IMR-90 (cell line): ENCODE data around the gene GLT8D2. TPM values are rescaled to one million over a fixed set of nuclear protein-coding genes. Genes with fewer than 3 reads are reported as not detected.

ENCODE experiments used
- ATAC-seq: fragments of 200-7000 bp; cut with Tn5 transposase; 2 replicates; pipeline ENCODE4 v1.9.1; 2020; ENCODE audit warnings: low read depth, mild to moderate bottlenecking, moderate library complexity
- BruUV-seq: library from RNA; stranded (reverse); fragments of 400-500 nt; replicated peaks from 2 replicates; lab custom pipeline; 2021; lab: Mats Ljungman, UMichigan
- CTCF ChIA-PET: fragments of 300-600 bp; formaldehyde crosslinking; extraction: SDS; loops from one replicate; lab custom pipeline; 2021; ENCODE audit warnings: antibody characterized with exemption; lab: Yijun Ruan, JAX
- POLR2A ChIA-PET: fragments of 300-600 bp; sonication (Branson Sonifier 250); formaldehyde crosslinking; loops from one replicate; lab custom pipeline; 2022; ENCODE audit warnings: antibody characterized with exemption; ENCODE audit not compliant: unreplicated experiment; lab: Charles Lee
- DNase-seq: peaks from one replicate; pipeline ENCODE4 v3.0.0; 2013
- H2AFZ ChIP-seq: replicated peaks from 2 replicates; pipeline ENCODE3; 2013; ENCODE audit warnings: low read length, mild to moderate bottlenecking; ENCODE audit not compliant: poor library complexity
- H2AK5ac ChIP-seq: 2 replicates; pipeline ENCODE4 v1.6.1; 2013; ENCODE audit warnings: low read depth, low read length, inconsistent platforms
- H2AK9ac ChIP-seq: replicated peaks from 2 replicates; pipeline ENCODE3; 2013; ENCODE audit warnings: mild to moderate bottlenecking, low read depth, low read length, moderate library complexity; ENCODE audit not compliant: poor library complexity
- H2BK120ac ChIP-seq: 2 replicates; pipeline ENCODE4 v1.6.1; 2013; ENCODE audit warnings: low read depth, low read length, inconsistent platforms
- H2BK15ac ChIP-seq: 3 replicates; pipeline ENCODE4 v1.6.1; 2013; ENCODE audit warnings: low read depth, low read length, inconsistent platforms
- H2BK20ac ChIP-seq: 2 replicates; pipeline ENCODE4 v1.6.1; 2013; ENCODE audit warnings: low read depth, mild to moderate bottlenecking, inconsistent platforms, low read length, moderate library complexity
- H2BK5ac ChIP-seq: 2 replicates; pipeline ENCODE4 v1.6.1; 2013; ENCODE audit warnings: mild to moderate bottlenecking, low read depth, low read length, inconsistent platforms; ENCODE audit not compliant: poor library complexity, severe bottlenecking
- H3K14ac ChIP-seq: replicated peaks from 2 replicates; pipeline ENCODE4 v1.6.1; 2013; ENCODE audit warnings: low read depth, low read length, inconsistent platforms
- H3K18ac ChIP-seq: 2 replicates; pipeline ENCODE4 v1.6.1; 2013; ENCODE audit warnings: low read depth, low read length, control low read depth
- H3K23ac ChIP-seq: 2 replicates; pipeline ENCODE4 v1.6.1; 2013; ENCODE audit warnings: low read depth, low read length, inconsistent platforms
- H3K27ac ChIP-seq: 2 replicates; pipeline ENCODE4 v1.5.1; 2013; ENCODE audit warnings: mild to moderate bottlenecking, control low read depth, low read length; ENCODE audit not compliant: insufficient read depth
- H3K27me3 ChIP-seq: 2 replicates; pipeline ENCODE4 v1.6.1; 2013; ENCODE audit warnings: low read length; ENCODE audit not compliant: control insufficient read depth, insufficient read depth
- H3K36me3 ChIP-seq: 2 replicates; pipeline ENCODE4 v1.6.1; 2013; ENCODE audit warnings: low read length, mixed read lengths; ENCODE audit not compliant: control insufficient read depth, insufficient read depth
- H3K4ac ChIP-seq: 2 replicates; pipeline ENCODE4 v1.6.1; 2013; ENCODE audit warnings: low read depth, low read length, inconsistent platforms
- H3K4me1 ChIP-seq: 2 replicates; pipeline ENCODE4 v1.6.1; 2013; ENCODE audit warnings: low read length, mixed read lengths; ENCODE audit not compliant: control insufficient read depth, insufficient read depth
- H3K4me2 ChIP-seq: 2 replicates; pipeline ENCODE4 v1.6.1; 2013; ENCODE audit warnings: low read depth, mild to moderate bottlenecking, control low read depth, low read length, moderate library complexity
- H3K4me3 ChIP-seq: 2 replicates; pipeline ENCODE4 v1.5.1; 2013; ENCODE audit warnings: low read depth, mild to moderate bottlenecking, control low read depth, low read length, moderate library complexity; ENCODE audit not compliant: insufficient read depth
- H3K56ac ChIP-seq: 2 replicates; pipeline ENCODE4 v1.6.1; 2013; ENCODE audit warnings: low read length, inconsistent platforms; ENCODE audit not compliant: insufficient read depth; ENCODE audit errors: extremely low read depth
- H3K79me1 ChIP-seq, 2 experiments: 2 replicates each; pipeline ENCODE4 v1.6.1; 2013; ENCODE audit warnings: low read length in 2 of 2, inconsistent platforms in 1 of 2, low read depth in 1 of 2
- H3K9ac ChIP-seq: 2 replicates; pipeline ENCODE4 v1.6.1; 2013; ENCODE audit warnings: low read depth, low read length, control low read depth
- H3K9me1 ChIP-seq: 2 replicates; pipeline ENCODE4 v1.6.1; 2013; ENCODE audit warnings: low read length, inconsistent platforms; ENCODE audit not compliant: insufficient read depth
- H3K9me3 ChIP-seq: 2 replicates; pipeline ENCODE4 v1.6.1; 2013; ENCODE audit warnings: low read length; ENCODE audit not compliant: control insufficient read depth, insufficient read depth
- H4K20me1 ChIP-seq: 2 replicates; pipeline ENCODE4 v1.6.1; 2013; ENCODE audit warnings: low read length, inconsistent platforms; ENCODE audit not compliant: insufficient read depth
- H4K5ac ChIP-seq: 2 replicates; pipeline ENCODE4 v1.6.1; 2013; ENCODE audit warnings: mild to moderate bottlenecking, low read depth, low read length, control low read depth
- H4K8ac ChIP-seq, 2 experiments: 2 replicates each; pipeline ENCODE4 v1.6.1; 2013; ENCODE audit warnings: low read depth in 2 of 2, low read length in 2 of 2, control low read depth in 1 of 2, inconsistent platforms in 1 of 2
- H4K91ac ChIP-seq: 2 replicates; pipeline ENCODE4 v1.6.1; 2013; ENCODE audit warnings: low read depth, low read length, inconsistent platforms; ENCODE audit not compliant: insufficient read depth
- BHLHE40 ChIP-seq: fragments of 150-350 bp; IDR thresholded peaks from 2 replicates; pipeline ENCODE4 v1.6.1; 2016; ENCODE audit warnings: mild to moderate bottlenecking, low read depth, low read length
- CEBPB ChIP-seq: IDR thresholded peaks from 2 replicates; pipeline ENCODE4 v1.6.1; 2012; ENCODE audit warnings: low read depth, low read length, improper control_type of control experiment
- CHD1 ChIP-seq: IDR thresholded peaks from 2 replicates; pipeline ENCODE4 v1.6.1; 2012; ENCODE audit warnings: low read depth, low read length, improper control_type of control experiment
- FOS ChIP-seq: fragments of 150-350 bp; IDR thresholded peaks from 2 replicates; pipeline ENCODE4 v1.6.1; 2016; ENCODE audit warnings: low read depth, low read length
- MAFK ChIP-seq: IDR thresholded peaks from 2 replicates; pipeline ENCODE4 v1.6.1; 2012; ENCODE audit warnings: low read depth, low read length, improper control_type of control experiment
- MAZ ChIP-seq: IDR thresholded peaks from 2 replicates; pipeline ENCODE4 v1.6.1; 2012; ENCODE audit warnings: low read depth, mild to moderate bottlenecking, low read length, improper control_type of control experiment, moderate library complexity, borderline replicate concordance
- MXI1 ChIP-seq: IDR thresholded peaks from 2 replicates; pipeline ENCODE4 v1.6.1; 2012; ENCODE audit warnings: low read depth, mild to moderate bottlenecking, low read length, moderate library complexity, borderline replicate concordance
- NFE2L2 ChIP-seq: fragments of 150-350 bp; IDR thresholded peaks from 2 replicates; pipeline ENCODE4 v1.6.1; 2016; ENCODE audit warnings: low read depth, mild to moderate bottlenecking, low read length
- POLR2A ChIP-seq: IDR thresholded peaks from 2 replicates; pipeline ENCODE4 v1.6.1; 2012; ENCODE audit warnings: mild to moderate bottlenecking, low read depth, low read length
- RAD21 ChIP-seq: IDR thresholded peaks from 2 replicates; pipeline ENCODE4 v1.6.1; 2012; ENCODE audit warnings: low read length, improper control_type of control experiment
- RCOR1 ChIP-seq: IDR thresholded peaks from 2 replicates; pipeline ENCODE4 v1.6.1; 2012; ENCODE audit warnings: mild to moderate bottlenecking, low read length, improper control_type of control experiment; ENCODE audit not compliant: insufficient replicate concordance
- RFX5 ChIP-seq: IDR thresholded peaks from 2 replicates; pipeline ENCODE4 v1.8.0; 2012; ENCODE audit warnings: low read depth, mild to moderate bottlenecking, low read length, moderate library complexity
- SMC3 ChIP-seq: fragments of 150-350 bp; IDR thresholded peaks from 2 replicates; pipeline ENCODE4 v1.6.1; 2016; ENCODE audit warnings: low read depth, mild to moderate bottlenecking, antibody characterized with exemption, low read length, moderate library complexity
- WGBS, 2 experiments: methylation state at CpG; one replicate each; pipeline versions ENCODE4 v1.1.5 to v1.1.7; 2013; ENCODE audit warnings: missing lambda C conversion rate in 2 of 2; ENCODE audit not compliant: insufficient read length in 1 of 2; ENCODE audit errors: extremely low coverage in 2 of 2; 5-methylcytosine and 5-hydroxymethylcytosine counted together
- dilution Hi-C: fragments of 300-500 bp; cut with HindIII; formaldehyde crosslinking; loops from one replicate; pipeline ENCODE4 v1.14.3; 2018; ENCODE audit warnings: low sequenced_read_pairs; ENCODE audit not compliant: unreplicated experiment
- in situ Hi-C: fragments of 300-500 bp; cut with MboI; formaldehyde crosslinking; loops from 3 replicates; pipeline ENCODE4 v1.14.3; 2019; ENCODE audit warnings: low sequenced_read_pairs, inconsistent platforms, mixed read lengths
- intact Hi-C: fragments of 100-400 bp; cut with micrococcal nuclease; formaldehyde crosslinking; loops from 2 replicates; pipeline ENCODE4 v1.10.0; 2022
- polyA plus RNA-seq, 3 experiments: library from polyadenylated mRNA; depleted of rRNA; stranded (reverse); fragments of >200 nt; gene quantifications; 2 replicates each; pipeline ENCODE4 v1.2.3, GENCODE V29; 2012; ENCODE audit warnings: low replicate concordance in 1 of 3
- total RNA-seq: library from RNA; depleted of rRNA; stranded (reverse); fragments of >200 nt; gene quantifications from 2 replicates; pipeline ENCODE4 v1.2.3, GENCODE V29; 2012
- TF ChIP-seq, protein P1 (sequence below): conservative IDR thresholded peaks from 2 replicates; pipeline ENCODE4 v1.5.1; 2012; ENCODE audit warnings: mild to moderate bottlenecking, low read depth, low read length, improper control_type of control experiment
- TF ChIP-seq, protein P2 (sequence below): fragments of 150-350 bp; IDR thresholded peaks from 2 replicates; pipeline ENCODE4 v1.6.1; 2017; ENCODE audit warnings: mild to moderate bottlenecking, antibody characterized with exemption, low read length, low read depth
- TF ChIP-seq, protein P3 (sequence below): fragments of 150-350 bp; IDR thresholded peaks from 2 replicates; pipeline ENCODE4 v1.6.1; 2016; ENCODE audit warnings: low read depth, mild to moderate bottlenecking, low read length, moderate library complexity, borderline replicate concordance

Gene GLT8D2
- total and polyA plus RNA-seq, 2 of the 4 experiments (the other 2 are of a cell fraction), result 33.5 to 47.9 TPM

DNA sequence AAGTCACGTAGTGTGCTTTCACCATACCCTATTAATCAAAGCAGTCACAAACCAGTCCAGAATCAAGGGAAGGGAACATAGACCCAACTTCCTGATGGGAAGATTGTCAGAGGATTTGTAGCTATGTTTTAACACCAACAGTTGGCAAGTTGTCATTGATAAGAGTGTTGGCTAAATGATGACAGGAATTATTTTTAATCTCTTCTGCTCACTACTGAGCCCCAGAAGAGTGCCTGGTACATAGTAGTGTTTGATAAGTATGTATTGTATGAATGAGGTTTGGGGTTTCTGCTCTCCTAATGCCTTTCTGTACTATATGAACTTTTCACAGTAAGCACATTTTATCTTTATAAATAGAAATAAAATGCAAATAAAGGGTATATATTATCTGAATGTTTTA is 29.0 kb upstream of the GLT8D2 start:
- intact Hi-C loops (no loop called here), dilution Hi-C loops (no loop called here), in situ Hi-C loops (no loop called here)
- BruUV-seq, result no TSS peak
- Histone ChIP-seq H3K27ac (no peak overlapping the region), H3K18ac (no peak overlapping the region), H3K36me3 (peaks cover 24% of the 10 kb centered on the region), H3K14ac (no peak overlapping the region), H4K8ac (no peak overlapping the region), H3K9ac (no peak overlapping the region), H2BK120ac (no peak overlapping the region; the same call in 1 of the 2 replicates), H4K5ac (no peak overlapping the region), H2AK9ac (no peak overlapping the region), H3K4me1 (no peaks in the 10 kb centered on the region; the same call in 1 of the 2 replicates), H3K4me3 (no peak overlapping the region), H2BK20ac (no peak overlapping the region), H3K23ac (no peak overlapping the region), H3K4me2 (no peak overlapping the region), H2AFZ (no peak overlapping the region), H3K56ac (no peak overlapping the region), H2BK5ac (no peak overlapping the region), H3K9me1 (peaks cover 4% of the 10 kb centered on the region; the same call in 1 of the 2 replicates), H4K20me1 (peaks cover 4% of the 10 kb centered on the region; the same call in 1 of the 2 replicates), H2AK5ac (no peak overlapping the region), H2BK15ac (no peak overlapping the region), H4K91ac (no peak overlapping the region), H3K9me3 (no peaks in the 10 kb centered on the region), H3K4ac (no peak overlapping the region), H3K79me1 (peaks cover 15 to 28% of the 10 kb centered on the region in 2 experiments), H3K27me3 (no peaks in the 10 kb centered on the region)
- POLR2A ChIA-PET, result no interaction called here
- ATAC-seq (no peak), DNase-seq (no peak)
- no peak for TF ChIP-seq MAZ
- TF ChIP-seq NFE2L2, result no peak
- no peak for TF ChIP-seq MAFK
- no peak for TF ChIP-seq RCOR1
- TF ChIP-seq SMC3, result no peak
- TF ChIP-seq CEBPB, result no peak
- no peak for TF ChIP-seq POLR2A
- TF ChIP-seq, protein P1, sequence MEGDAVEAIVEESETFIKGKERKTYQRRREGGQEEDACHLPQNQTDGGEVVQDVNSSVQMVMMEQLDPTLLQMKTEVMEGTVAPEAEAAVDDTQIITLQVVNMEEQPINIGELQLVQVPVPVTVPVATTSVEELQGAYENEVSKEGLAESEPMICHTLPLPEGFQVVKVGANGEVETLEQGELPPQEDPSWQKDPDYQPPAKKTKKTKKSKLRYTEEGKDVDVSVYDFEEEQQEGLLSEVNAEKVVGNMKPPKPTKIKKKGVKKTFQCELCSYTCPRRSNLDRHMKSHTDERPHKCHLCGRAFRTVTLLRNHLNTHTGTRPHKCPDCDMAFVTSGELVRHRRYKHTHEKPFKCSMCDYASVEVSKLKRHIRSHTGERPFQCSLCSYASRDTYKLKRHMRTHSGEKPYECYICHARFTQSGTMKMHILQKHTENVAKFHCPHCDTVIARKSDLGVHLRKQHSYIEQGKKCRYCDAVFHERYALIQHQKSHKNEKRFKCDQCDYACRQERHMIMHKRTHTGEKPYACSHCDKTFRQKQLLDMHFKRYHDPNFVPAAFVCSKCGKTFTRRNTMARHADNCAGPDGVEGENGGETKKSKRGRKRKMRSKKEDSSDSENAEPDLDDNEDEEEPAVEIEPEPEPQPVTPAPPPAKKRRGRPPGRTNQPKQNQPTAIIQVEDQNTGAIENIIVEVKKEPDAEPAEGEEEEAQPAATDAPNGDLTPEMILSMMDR, result no peak
- TF ChIP-seq FOS, result no peak
- no peak for TF ChIP-seq CHD1
- TF ChIP-seq, protein P2, sequence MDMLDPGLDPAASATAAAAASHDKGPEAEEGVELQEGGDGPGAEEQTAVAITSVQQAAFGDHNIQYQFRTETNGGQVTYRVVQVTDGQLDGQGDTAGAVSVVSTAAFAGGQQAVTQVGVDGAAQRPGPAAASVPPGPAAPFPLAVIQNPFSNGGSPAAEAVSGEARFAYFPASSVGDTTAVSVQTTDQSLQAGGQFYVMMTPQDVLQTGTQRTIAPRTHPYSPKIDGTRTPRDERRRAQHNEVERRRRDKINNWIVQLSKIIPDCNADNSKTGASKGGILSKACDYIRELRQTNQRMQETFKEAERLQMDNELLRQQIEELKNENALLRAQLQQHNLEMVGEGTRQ, result no peak
- TF ChIP-seq, protein P3, sequence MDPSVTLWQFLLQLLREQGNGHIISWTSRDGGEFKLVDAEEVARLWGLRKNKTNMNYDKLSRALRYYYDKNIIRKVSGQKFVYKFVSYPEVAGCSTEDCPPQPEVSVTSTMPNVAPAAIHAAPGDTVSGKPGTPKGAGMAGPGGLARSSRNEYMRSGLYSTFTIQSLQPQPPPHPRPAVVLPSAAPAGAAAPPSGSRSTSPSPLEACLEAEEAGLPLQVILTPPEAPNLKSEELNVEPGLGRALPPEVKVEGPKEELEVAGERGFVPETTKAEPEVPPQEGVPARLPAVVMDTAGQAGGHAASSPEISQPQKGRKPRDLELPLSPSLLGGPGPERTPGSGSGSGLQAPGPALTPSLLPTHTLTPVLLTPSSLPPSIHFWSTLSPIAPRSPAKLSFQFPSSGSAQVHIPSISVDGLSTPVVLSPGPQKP, result no peak
- no peak for TF ChIP-seq BHLHE40
- no peak for TF ChIP-seq RFX5
- TF ChIP-seq MXI1, result no peak
- no peak for TF ChIP-seq RAD21
- no CpG with 5 or more reads among the region's 1 CpG for WGBS, 2 experiments
- CTCF ChIA-PET, result no interaction called here
